Measurements from ENCODE around the gene SLC35D2. TPM values are rescaled to one million over a fixed set of nuclear protein-coding genes. Genes with fewer than 3 reads are reported as not detected.

The SLC35D2 gene
- total RNA-seq, 2 experiments from 2014 or later: 0.44 to 1.4 TPM

GRCh38 chr9:96338299-96338698 lies 45.2 kb downstream of the SLC35D2 start:
- Histone ChIP-seq H3K4me1 (ENCODE audit: insufficient read depth, low read length, poor library complexity, severe bottlenecking) (no peaks in the 10 kb centered on the region), H3K27ac (ENCODE audit: low read depth, low read length, poor library complexity, severe bottlenecking) (no peak overlapping the region), H3K36me3 (ENCODE audit: insufficient read depth, low read length) (no peaks in the 10 kb centered on the region), H3K9me3 (ENCODE audit: low read length) (no peaks in the 10 kb centered on the region), H3K9me2 (ENCODE audit: insufficient read depth, low read length) (no peaks in the 10 kb centered on the region), H2AFZ (ENCODE audit: low read length) (no peak overlapping the region), H3K79me2 (ENCODE audit: insufficient read depth, low read depth, low read length) (no peaks in the 10 kb centered on the region), H3K4me2 (ENCODE audit: low read length) (no peak overlapping the region), H3K4me3 (ENCODE audit: low read depth, low read length, poor library complexity, severe bottlenecking) (no peak overlapping the region), H4K20me1 (ENCODE audit: insufficient read depth, low read length) (no peaks in the 10 kb centered on the region)
- CTCF ChIA-PET (ENCODE audit: unreplicated experiment): no interaction called here
- TF ChIP-seq CTCF (conservative IDR thresholded peaks at IDR 0.05; ENCODE audit: low read length) (no peak), EZH2phosphoT487 (IDR thresholded peaks at IDR 0.05; ENCODE audit: borderline replicate concordance, low read depth, low read length) (no peak)
- intact Hi-C loops (cut with micrococcal nuclease; ENCODE audit: unreplicated experiment): no loop called here
- POLR2A ChIA-PET: interaction anchor here (0.7 kb wide), 1 partner anchor 40 kb away, joined by 3 read pairs; no protein-coding TSS in a partner anchor
- DNase-seq (ENCODE audit: low spot score): no peak
- BruUV-seq (replicated peaks): no TSS peak

GRCh38 chr9:96333958-96334357 lies 49.6 kb downstream of the SLC35D2 start:
- Histone ChIP-seq H3K9me3 (ENCODE audit: low read length) (no peaks in the 10 kb centered on the region), H3K79me2 (ENCODE audit: insufficient read depth, low read depth, low read length) (no peaks in the 10 kb centered on the region), H3K4me2 (ENCODE audit: low read length) (no peak overlapping the region), H3K9me2 (ENCODE audit: insufficient read depth, low read length) (no peaks in the 10 kb centered on the region), H2AFZ (ENCODE audit: low read length) (no peak overlapping the region), H3K4me3 (ENCODE audit: low read depth, low read length, poor library complexity, severe bottlenecking) (no peak overlapping the region), H4K20me1 (ENCODE audit: insufficient read depth, low read length) (no peaks in the 10 kb centered on the region), H3K4me1 (ENCODE audit: insufficient read depth, low read length, poor library complexity, severe bottlenecking) (no peaks in the 10 kb centered on the region), H3K36me3 (ENCODE audit: insufficient read depth, low read length) (no peaks in the 10 kb centered on the region), H3K27ac (ENCODE audit: low read depth, low read length, poor library complexity, severe bottlenecking) (no peak overlapping the region)
- TF ChIP-seq CTCF (conservative IDR thresholded peaks at IDR 0.05; ENCODE audit: low read length) (no peak), EZH2phosphoT487 (IDR thresholded peaks at IDR 0.05; ENCODE audit: borderline replicate concordance, low read depth, low read length) (no peak)
- intact Hi-C loops (cut with micrococcal nuclease; ENCODE audit: unreplicated experiment): no loop called here
- ChIA-PET CTCF (ENCODE audit: unreplicated experiment) (no interaction called here), POLR2A (no interaction called here)
- no peak for DNase-seq (ENCODE audit: low spot score)
- BruUV-seq (replicated peaks): no TSS peak

GRCh38 chr9:96331236-96331947 lies 52.1 kb downstream of the SLC35D2 start:
- Histone ChIP-seq H3K4me3 (ENCODE audit: low read depth, low read length, poor library complexity, severe bottlenecking) (no peak overlapping the region), H3K79me2 (ENCODE audit: insufficient read depth, low read depth, low read length) (no peaks in the 10 kb centered on the region), H3K4me2 (ENCODE audit: low read length) (no peak overlapping the region), H3K4me1 (ENCODE audit: insufficient read depth, low read length, poor library complexity, severe bottlenecking) (no peaks in the 10 kb centered on the region), H3K9me3 (ENCODE audit: low read length) (no peaks in the 10 kb centered on the region), H2AFZ (ENCODE audit: low read length) (no peak overlapping the region), H3K27ac (ENCODE audit: low read depth, low read length, poor library complexity, severe bottlenecking) (no peak overlapping the region), H4K20me1 (ENCODE audit: insufficient read depth, low read length) (no peaks in the 10 kb centered on the region), H3K36me3 (ENCODE audit: insufficient read depth, low read length) (no peaks in the 10 kb centered on the region), H3K9me2 (ENCODE audit: insufficient read depth, low read length) (no peaks in the 10 kb centered on the region)
- POLR2A ChIA-PET: no interaction called here
- no peak for DNase-seq (ENCODE audit: low spot score)
- TF ChIP-seq EZH2phosphoT487 (IDR thresholded peaks at IDR 0.05; ENCODE audit: borderline replicate concordance, low read depth, low read length): no peak
- no peak for TF ChIP-seq CTCF (conservative IDR thresholded peaks at IDR 0.05; ENCODE audit: low read length)
- BruUV-seq (replicated peaks): no TSS peak
- CTCF ChIA-PET (ENCODE audit: unreplicated experiment): no interaction called here
- intact Hi-C loops (cut with micrococcal nuclease; ENCODE audit: unreplicated experiment): no loop called here
